ENCODE measurements around the gene SDHAF1. TPM values are rescaled to one million over a fixed set of nuclear protein-coding genes. Genes with fewer than 3 reads are reported as not detected.

The SDHAF1 gene
- total and polyA plus RNA-seq, 2 of the 8 experiments (the other 6 are each of a cell fraction or from before 2014, with no cell fraction given), result 16.0 to 21.3 TPM

GRCh38 chr19:36010402-36010801 lies 15.4 kb downstream of the SDHAF1 start:
- Histone ChIP-seq H3K23ac (ENCODE audit: insufficient read length) (no peak overlapping the region), H3K18ac (ENCODE audit: extremely low read depth, low read length) (no peak overlapping the region), H3K4me3 (ENCODE audit: extremely low read depth in 1 of 4, insufficient read depth in 2 of 4, low read depth in 3 of 4, low read length in 4 of 4) (no peak overlapping the region), H3K36me3 (ENCODE audit: control insufficient read depth in 2 of 4, insufficient read depth in 4 of 4, low read length in 3 of 4) (no peaks in the 10 kb centered on the region), H3K27ac (ENCODE audit: low read depth, low read length) (no peak overlapping the region), H2BK20ac (ENCODE audit: low read length) (no peak overlapping the region), H4K8ac (ENCODE audit: extremely low read depth, insufficient read depth, low read length) (no peak overlapping the region), H2BK120ac (replicated peaks; ENCODE audit: low read depth, low read length) (no peak overlapping the region), H3K79me2 (ENCODE audit: control insufficient read depth in 1 of 2, insufficient read depth in 2 of 2, low read length in 2 of 2) (peaks cover 0 to 5% of the 10 kb centered on the region in 2 experiments; a peak in 1 of 4 replicates), H2BK15ac (ENCODE audit: low read length) (0 out of 2 replicates have a peak overlapping the region, but pooled peaks have one; percentile 46), H2AK5ac (ENCODE audit: low read depth, low read length) (no peak overlapping the region), H4K5ac (ENCODE audit: insufficient read length, low read depth, low read length) (no peak overlapping the region), H3K27me3 (replicated peaks in 1 of 4; ENCODE audit: control insufficient read depth in 3 of 4, extremely low read depth in 1 of 4, insufficient read depth in 3 of 4, low read length in 3 of 4) (no peaks in the 10 kb centered on the region), H4K91ac (replicated peaks; ENCODE audit: insufficient read length, low read length) (no peak overlapping the region), H2BK5ac (ENCODE audit: low read depth, low read length) (no peak overlapping the region), H3K9ac (replicated peaks in 1 of 4; ENCODE audit: extremely low read depth in 1 of 4, low read depth in 3 of 4, low read length in 3 of 4) (no peak overlapping the region; a peak in 1 of 7 replicates), H3K79me1 (ENCODE audit: low read depth, low read length) (no peaks in the 10 kb centered on the region), H4K20me1 (replicated peaks in 1 of 2; ENCODE audit: control insufficient read depth in 1 of 2, insufficient read depth in 2 of 2, low read length in 2 of 2) (no peaks in the 10 kb centered on the region), H3K14ac (ENCODE audit: insufficient read length) (no peak overlapping the region), H3K56ac (replicated peaks; ENCODE audit: insufficient read length, low read depth, low read length) (no peak overlapping the region), H3K23me2 (ENCODE audit: low read depth, low read length) (peaks cover 18% of the 10 kb centered on the region), H3K4me2 (ENCODE audit: insufficient read depth in 1 of 2, low read depth in 2 of 2, low read length in 2 of 2) (no peak overlapping the region; a peak in 1 of 4 replicates), H2BK12ac (ENCODE audit: low read depth, low read length) (peak overlapping the region; percentile 90; the same call in 1 of the 2 replicates), H2AFZ (ENCODE audit: low read length) (no peak overlapping the region), H3K9me3 (ENCODE audit: insufficient read depth in 2 of 2, low read depth in 1 of 2, low read length in 1 of 2) (no peaks in the 10 kb centered on the region), H3K4ac (replicated peaks; ENCODE audit: insufficient read length, low read depth, low read length) (no peak overlapping the region), H3K4me1 (replicated peaks in 1 of 4; ENCODE audit: control insufficient read depth in 3 of 4, insufficient read depth in 4 of 4, low read length in 3 of 4) (peaks cover 0 to 16% (median 8%) of the 10 kb centered on the region in 4 experiments; a peak in 5 of 7 replicates)
- 98% methylated on average over 11 of the region's 11 CpGs; no CpG with 5 or more reads in 1 of the 2 experiments for WGBS, 2 experiments (ENCODE audit: extremely low coverage in 1 of 2, insufficient coverage in 1 of 2, insufficient read length in 1 of 2, insufficient replicate concordance in 2 of 2, low coverage in 1 of 2, low lambda C conversion rate in 2 of 2, missing lambda C conversion rate in 1 of 2)
- FAIRE-seq (no peak), DNase-seq (ENCODE audit: low read depth in 1 of 2, low spot score in 2 of 2) (no peak)
- ChIA-PET POLR2A (ENCODE audit: partially characterized antibody) (no interaction called here), CTCF (ENCODE audit: partially characterized antibody) (interaction anchor here (1.5 kb wide), 1 partner anchor 41 kb away, joined by 7 read pairs; no protein-coding TSS in a partner anchor)
- TF ChIP-seq ATF3 (IDR thresholded peaks at IDR 0.05; ENCODE audit: insufficient read depth, low read depth, low read length) (no peak), BCL11A (IDR thresholded peaks at IDR 0.05; ENCODE audit: low read depth in 2 of 2, low read length in 2 of 2) (no peak), TAF1 (IDR thresholded peaks at IDR 0.05; ENCODE audit: low read depth, low read length) (no peak), KDM1A (IDR thresholded peaks at IDR 0.05; ENCODE audit: borderline replicate concordance, low read length) (no peak), MAFK (IDR thresholded peaks at IDR 0.05; ENCODE audit: low read depth, low read length) (no peak), ASH2L (IDR thresholded peaks at IDR 0.05; ENCODE audit: low read length) (no peak), ZNF274 (IDR thresholded peaks at IDR 0.05; ENCODE audit: borderline replicate concordance, extremely low read depth, low read length) (no peak), KDM4A (IDR thresholded peaks at IDR 0.05; ENCODE audit: low read depth, low read length, severe bottlenecking) (no peak), YY1 (IDR thresholded peaks at IDR 0.05; ENCODE audit: low read depth, low read length) (no peak), SUZ12 (IDR thresholded peaks at IDR 0.05; ENCODE audit: low read length) (no peak), RBBP5 (IDR thresholded peaks at IDR 0.05; ENCODE audit: borderline replicate concordance, low read depth, low read length) (no peak), CBX8 (IDR thresholded peaks at IDR 0.05; ENCODE audit: borderline replicate concordance, low read depth, low read length) (no peak)

Measured in H1 (cell line).